ENCODE measurements around the gene PTPN23.

Gene PTPN23

DNA sequence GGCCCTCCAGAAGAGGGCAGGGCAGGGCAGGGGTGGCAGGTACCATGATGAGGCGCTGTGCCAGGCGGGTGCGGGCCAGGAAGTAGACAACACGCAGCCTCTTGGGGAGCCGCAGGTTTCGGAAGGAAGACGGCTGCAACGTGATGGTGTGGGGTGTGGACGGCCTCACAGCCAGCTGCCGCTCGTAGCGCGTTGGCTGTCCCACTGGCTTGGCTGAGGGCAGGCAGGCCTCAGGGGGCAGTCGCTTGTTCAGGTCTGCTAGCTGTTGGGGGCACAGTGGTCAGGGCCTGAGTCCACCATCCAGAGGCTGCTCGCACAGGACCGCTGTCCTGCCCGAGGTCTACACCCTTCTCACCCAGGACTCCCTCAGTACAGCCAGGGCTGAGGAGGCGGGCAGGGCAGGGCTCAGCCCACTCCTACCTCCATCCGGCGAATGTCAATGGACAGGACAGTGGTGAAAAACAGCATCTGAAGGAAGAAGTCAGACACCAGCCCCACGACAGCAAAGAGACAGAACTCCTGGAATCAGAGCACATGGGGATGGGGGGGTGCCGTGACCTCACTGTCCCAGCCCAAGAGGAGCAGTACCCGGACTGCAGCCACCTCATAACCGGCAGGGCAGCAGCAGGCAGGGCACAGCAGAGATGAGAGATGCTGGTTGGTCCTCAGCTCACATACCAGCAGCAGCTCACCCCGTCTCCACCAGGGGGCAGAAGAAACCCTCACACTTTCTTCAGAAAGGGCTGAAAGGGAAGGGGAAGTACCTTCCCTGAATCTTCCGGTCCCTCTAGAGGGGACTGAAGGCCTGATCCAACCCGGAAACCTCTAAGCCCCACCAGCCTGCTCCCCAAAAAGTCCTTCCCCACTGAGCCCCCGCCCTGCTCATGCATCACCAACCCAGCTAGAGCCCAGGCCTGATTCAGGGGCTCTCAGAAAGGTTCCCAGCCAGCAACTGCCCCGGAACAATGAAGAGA lies 40.0 kb downstream of the PTPN23 start:
- peak; percentile 96 for DNase-seq

DNA sequence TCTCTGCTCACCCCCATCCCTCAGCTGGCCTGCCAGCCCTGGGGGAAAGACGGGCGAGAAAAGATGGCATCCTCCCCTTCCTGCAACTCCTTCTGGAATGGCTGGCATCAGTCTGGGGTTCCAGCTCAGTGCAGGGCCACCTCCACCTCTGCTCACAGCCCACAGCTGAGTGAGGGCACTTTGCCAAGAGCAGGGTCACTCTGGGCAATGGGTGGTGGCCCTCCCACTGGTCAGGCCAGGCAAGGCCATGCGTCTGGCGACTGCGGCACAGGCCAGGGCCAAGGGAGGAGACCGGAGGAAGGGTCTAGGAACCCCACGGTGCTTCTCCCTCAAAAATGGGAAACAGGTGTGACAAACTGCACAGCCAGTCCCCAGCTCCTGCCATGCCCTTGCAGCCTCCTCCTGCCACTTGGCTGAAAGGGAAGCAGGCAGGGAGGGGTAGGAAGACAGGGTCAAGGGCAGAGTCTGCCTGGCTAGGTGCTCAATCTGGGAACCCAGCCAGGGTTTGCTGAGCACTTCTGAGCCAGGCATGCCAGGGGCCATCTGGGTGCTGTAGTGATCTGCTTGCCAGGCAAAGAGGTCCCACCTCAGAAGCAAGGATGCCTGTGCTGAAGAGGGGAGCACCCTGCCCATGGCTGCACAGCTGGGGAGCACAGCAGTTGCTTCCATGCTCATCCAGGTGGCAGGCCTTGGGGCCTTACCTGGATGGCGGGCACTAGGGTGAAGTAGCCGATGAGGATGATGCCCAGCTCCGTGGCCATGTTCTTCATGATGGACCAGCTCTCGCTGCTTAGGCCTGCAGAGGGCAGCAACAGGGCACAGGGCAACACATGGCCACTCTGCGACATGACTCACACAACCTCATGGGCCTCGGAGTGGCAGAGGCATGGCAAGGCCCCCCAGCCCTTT lies 41.2 kb downstream of the PTPN23 start:
- no peak for DNase-seq

DNA sequence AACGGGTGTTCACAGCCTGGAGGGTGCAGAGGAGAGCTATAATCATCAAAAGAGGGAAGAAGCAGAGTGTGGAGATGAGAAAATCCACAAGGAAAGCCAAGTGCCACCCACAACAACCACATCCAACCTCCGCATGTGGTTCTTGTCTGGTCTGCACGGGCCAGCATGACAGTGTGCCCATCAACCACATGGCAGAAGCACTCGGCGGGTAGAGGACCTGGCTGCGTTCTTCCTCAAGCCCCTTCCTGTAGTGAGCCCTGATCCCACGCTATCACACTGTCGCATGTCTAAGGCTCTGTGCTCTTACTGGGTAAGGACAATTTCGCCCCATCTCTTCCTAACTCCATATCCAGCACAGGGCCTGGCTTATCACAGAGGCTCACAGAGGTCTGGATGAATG lies 41.9 kb downstream of the PTPN23 start:
- no peak for DNase-seq

DNA sequence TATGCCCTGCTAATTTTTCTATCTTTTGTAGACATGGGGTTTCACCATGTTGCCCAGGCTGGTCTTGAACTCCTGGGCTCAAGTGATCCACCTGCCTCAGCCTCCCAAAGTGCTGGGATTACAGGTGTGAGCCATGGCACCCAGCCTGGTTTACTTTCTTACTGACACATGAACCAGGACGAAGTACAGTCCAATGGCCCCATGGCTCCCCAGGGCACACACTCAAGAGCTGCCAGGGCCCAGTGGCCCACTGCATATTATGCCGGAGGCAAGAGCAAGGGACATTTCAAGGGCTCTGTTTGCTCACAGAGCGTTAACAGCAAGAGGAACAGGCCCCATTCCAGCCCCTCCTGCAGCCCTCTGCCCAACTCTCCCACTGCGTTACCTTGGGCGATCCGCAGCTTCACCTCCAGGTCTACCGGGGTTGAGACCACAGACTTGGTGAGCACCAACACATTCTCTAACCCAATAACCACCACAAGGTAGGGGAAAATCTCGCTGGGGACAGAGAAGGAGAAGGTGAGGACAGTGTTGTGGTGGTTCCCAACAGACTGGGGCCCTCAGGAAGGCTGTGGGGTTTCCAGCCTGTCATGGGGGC lies 42.8 kb downstream of the PTPN23 start:
- no peak for DNase-seq

DNA sequence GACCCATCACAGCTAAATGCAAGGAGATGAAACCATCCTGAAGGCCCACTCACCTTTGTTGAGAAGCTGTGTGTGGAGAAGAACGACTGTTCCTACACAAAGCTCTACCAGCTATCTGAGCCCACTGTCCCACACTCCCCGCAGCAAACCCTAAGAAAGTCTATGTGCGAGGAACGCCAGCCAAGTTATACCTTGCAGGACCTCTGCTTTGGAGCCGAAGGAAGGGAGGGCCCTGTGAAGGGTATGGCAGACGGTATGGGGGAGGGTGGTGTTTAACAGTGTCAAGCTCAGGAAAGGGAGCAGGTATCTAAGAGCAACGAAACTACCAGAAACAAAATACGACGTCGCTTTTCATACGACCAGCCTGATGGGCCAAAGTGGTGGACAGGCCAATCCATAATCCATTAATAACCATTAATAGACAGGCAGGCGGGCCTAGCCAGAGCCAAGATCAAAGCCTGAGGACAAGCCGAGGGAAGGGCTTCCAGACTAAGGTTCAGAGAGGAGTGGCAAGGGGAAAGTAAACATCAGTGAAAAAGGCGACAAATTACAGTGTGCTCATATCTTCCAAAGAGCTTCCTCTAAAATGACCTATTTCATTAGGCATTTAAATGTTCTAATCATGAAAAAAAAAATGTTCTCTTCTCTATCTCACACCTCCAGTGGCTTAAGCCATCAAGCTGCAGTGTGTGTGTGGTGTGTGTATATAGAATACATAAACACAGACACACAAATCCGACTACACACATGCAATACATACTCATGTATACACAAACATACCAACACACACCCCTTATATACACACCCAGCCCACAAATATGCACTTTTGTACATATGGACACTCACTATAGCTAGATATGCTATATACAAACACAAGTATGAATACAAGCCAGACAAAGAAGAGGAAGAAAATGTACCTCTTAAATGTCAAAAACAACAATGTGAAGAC lies 43.9 kb downstream of the PTPN23 start:
- DNase-seq: no peak

DNA sequence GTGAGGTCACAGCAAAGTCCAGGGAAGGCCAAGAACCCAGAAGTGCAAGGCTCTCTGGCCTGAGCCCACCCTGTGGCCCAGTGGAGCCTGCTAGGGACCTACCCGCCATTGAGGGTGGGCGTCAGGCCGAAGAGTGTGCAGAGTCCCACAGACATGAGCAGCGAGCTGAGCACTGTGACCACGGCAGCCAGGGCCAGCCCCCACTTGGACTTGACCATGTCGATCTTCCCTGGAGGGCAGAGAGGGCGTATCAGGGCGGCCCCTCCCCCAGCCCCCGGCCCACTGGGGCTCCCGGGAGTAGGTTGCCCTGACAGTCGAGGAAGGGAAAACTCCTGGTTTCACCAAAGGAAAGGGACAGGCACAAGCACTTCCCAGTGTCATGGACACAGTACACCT lies 44.6 kb downstream of the PTPN23 start:
- DNase-seq: no peak

DNA sequence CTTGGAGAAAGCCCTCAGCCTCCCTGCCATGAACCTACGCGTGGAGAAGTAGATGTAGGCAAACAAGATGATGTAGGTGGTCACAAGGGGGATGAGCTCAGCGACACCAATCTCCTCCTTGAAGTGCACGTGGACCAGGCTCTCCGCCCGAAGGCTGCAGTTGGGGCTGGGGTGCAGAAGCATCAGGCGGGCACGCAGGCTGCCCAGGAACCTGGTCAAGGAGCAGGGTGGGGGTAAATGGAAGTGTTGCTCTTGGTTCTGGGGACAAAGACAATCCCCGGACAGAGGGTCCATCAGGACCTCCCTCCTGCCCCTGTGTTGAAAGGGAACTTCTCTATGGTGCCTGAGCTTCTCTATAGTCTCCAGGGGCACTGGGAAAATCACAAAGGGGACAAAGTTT lies 45.1 kb downstream of the PTPN23 start:
- no peak for DNase-seq

DNA sequence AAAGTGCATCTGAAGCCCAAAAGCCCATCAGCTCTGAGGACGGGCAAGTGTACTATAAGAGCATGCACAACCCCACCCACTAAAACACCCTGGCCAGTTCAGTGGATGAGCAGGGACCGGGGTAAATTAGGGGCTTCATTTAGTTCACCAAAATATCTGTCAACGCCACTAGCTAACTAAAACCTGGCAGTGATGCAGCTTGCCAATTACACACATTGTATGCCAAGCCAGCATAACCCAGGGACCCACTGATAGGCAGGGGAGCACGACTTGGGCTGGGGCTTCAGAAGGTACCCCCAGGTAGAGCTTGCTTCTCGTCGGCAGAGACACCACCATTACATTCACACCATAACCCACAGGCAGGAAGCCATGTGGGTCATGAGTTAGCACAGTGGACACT lies 47.0 kb downstream of the PTPN23 start:
- DNase-seq: no peak

DNA sequence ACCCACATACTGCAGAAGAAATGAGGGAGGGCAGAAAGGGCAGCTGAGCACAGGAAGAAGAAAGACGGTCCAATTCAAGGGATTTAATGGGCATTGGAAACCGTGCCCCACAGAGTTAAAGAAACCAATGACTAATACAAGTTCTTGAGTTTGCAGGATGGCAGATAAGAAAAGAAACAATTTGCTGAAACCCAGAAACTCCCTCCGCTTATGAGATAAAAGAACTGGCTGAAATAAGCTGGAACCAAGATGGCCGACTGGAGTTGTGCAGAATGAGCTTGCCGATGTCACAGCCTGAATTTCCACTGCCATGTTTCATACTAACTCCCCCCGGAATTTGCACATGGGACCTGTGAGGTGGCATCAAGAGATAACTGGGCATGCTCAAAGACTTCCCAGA lies 47.8 kb downstream of the PTPN23 start:
- no peak for DNase-seq

DNA sequence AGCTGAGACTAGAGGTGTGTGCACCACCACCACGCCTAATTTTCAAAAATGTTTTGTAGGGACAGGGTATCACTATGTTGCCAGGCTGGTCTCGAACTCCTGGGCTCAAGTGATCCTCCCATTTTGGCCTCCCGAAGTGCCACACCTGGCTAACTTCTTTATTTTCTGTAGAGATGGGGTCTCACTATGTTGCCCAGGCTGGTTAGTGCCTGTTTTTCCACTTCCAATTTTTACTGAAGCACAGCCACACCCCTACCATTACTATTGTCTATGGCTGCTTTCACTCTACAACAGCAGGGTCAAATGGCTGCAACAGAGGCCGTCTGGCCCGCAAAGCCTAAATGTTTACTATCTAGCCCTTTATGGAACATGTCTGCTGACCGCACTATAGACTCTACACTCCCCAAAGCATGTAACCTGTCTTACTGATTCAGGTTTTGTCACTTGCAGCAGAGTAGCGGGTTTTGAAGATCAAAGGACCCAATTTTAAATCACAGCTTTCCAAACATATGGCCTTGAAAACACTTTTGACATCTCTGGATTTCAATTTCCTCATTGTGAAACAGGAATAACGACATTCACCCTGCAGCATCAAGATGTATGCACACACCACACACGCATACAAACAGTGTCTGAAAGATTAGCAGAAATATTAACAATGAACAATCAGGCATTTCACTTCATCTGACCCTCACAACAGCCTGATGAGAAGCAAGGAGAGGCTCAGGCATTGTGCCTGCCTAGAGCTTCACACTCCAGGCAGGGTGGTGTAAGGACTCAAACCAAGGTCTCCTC lies 48.9 kb downstream of the PTPN23 start:
- no peak for DNase-seq

GRCh38 chr3:47430606-47431005 lies 49.8 kb downstream of the PTPN23 start:
- DNase-seq: no peak

- DNase-seq: no peak
Measured at GRCh38 chr3:47431225-47431624, 50.4 kb downstream of the PTPN23 start.

GRCh38 chr3:47432673-47433072 lies 51.9 kb downstream of the PTPN23 start:
- DNase-seq: no peak

DNA sequence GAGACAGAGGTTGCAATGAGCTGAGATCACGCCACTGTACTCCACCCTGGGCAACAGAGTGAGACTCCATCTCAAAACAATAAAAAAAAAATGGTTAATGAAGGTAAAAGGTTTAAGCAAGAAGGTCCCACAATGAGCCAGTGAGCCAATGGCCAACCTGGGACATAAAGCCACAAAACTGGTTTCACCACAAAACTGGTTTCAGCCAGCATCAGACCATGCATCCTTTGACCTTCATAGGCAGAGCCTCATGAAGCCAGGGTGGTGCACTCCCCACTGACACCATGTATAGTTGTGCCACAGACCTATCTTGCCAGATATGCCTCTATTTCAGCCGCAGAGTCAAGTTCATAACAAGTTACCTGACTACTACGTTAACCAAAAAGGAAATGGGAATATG lies 53.0 kb downstream of the PTPN23 start:
- DNase-seq: no peak

DNA sequence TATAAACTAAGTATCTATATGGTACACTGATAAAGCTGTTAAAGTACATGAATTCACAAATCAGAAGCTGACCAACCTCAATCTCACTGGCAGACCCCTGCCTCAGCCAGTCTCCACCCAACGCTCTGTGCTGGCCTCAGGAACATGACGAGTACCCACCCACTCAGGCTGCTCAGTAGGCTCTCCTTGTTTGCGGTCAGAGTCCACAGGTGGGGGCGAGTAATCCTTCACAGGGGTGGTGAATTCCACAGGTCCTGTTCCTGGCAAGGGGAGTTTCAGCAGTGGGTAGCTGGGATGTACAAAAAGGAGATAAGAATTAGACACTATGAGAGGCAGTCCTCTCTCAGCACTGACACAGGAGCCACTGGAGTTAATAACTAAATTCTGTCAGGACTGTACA lies 54.0 kb downstream of the PTPN23 start:
- DNase-seq: no peak

GRCh38 chr3:47436180-47436579 lies 55.4 kb downstream of the PTPN23 start:
- no peak for DNase-seq

- no peak for DNase-seq
Measured at GRCh38 chr3:47440131-47440530, 59.3 kb downstream of the PTPN23 start.

DNA sequence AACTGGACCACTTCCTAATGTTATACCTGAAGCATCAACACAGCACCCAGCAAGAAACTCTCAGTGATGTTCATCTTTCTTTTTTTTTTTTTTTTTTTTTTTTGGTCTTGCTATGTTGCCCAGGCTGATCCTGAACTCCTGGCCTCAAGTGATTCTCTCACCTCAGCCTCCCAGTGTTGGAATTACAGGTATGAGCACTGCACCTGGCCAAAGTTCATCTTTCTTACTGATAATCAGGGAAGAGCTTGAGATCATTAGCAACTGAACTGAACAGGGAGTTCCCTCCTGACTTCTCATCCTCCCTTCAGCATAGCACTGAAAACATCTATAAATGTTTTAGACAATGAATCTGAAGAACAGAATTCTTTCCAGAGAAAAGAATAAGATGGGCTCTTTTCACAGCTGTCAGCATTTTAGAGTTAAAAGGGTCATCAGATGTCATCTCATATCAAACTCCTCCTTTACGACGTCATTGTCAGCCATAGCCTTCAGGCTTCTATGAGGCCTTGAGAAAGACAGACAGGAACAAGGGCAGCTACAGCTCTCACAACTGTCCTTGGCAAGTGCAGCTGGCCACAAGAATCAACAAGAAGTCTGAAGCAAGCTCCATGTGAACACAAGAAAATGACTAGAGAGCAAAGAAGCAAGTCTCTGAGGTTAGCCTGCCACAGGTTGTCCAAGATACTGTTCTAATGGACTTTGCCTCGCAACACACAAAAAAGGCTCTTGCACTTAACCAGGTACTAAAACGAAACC lies 61.2 kb downstream of the PTPN23 start:
- DNase-seq: no peak

DNA sequence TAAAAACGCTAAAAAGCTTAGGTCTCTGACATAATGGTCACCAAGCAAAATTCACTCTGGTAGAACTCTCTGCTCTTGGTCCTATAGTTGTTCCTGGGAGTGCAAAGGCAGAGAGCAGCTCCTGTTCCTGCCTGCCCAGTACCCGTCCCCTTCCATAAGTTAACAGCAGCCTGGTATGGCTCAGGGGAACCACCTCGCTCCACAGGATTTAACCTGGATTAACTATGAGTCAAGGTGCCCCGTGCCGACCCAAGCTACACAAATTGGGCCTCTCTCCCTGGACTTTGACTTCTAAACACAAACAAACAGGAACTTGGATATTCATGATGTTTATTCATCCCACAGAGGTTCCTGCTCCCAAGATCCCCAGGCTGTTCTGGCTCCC lies 62.8 kb downstream of the PTPN23 start:
- DNase-seq: no peak

GRCh38 chr3:47444103-47444502 lies 63.3 kb downstream of the PTPN23 start:
- DNase-seq: no peak
